Fibroblast of lung (primary cell): ENCODE measurements around the gene NME7. TPM values are rescaled to one million over a fixed set of nuclear protein-coding genes. Genes with fewer than 3 reads are reported as not detected.

Source experiments
- DNase-seq, 2 donors: peaks; one replicate each; pipeline versions ENCODE4 v3.0.0 to v3.0.0-alpha.2; 2010; ENCODE audit warnings: low read depth in 2 of 2
- H2AFZ ChIP-seq: 2 replicates; pipeline ENCODE4 v1.5.1; 2012; ENCODE audit warnings: low read length, control low read depth, inconsistent platforms
- H3K27ac ChIP-seq: 2 replicates; pipeline ENCODE4 v1.5.1; 2011; ENCODE audit warnings: low read length, control low read depth; ENCODE audit not compliant: insufficient read depth
- H3K27me3 ChIP-seq: 2 replicates; pipeline ENCODE4 v1.5.1; 2011; ENCODE audit warnings: mild to moderate bottlenecking, low read length; ENCODE audit not compliant: control insufficient read depth, insufficient read depth
- H3K36me3 ChIP-seq: 2 replicates; pipeline ENCODE4 v1.5.1; 2011; ENCODE audit warnings: low read length; ENCODE audit not compliant: control insufficient read depth, insufficient read depth
- H3K4me1 ChIP-seq: 2 replicates; pipeline ENCODE4 v1.5.1; 2011; ENCODE audit warnings: low read length; ENCODE audit not compliant: control insufficient read depth, insufficient read depth; ENCODE audit errors: extremely low read depth
- H3K4me2 ChIP-seq: 2 replicates; pipeline ENCODE4 v1.5.1; 2011; ENCODE audit warnings: low read length, control low read depth; ENCODE audit not compliant: insufficient read depth; ENCODE audit errors: extremely low read depth
- H3K4me3 ChIP-seq, 4 experiments: fragments of 200-600 bp in 1 of 4; sonication (generic) in 1 of 4; replicated peaks in 1 of 4; 2 replicates each; pipeline ENCODE4 v1.5.1; 2011 to 2016; ENCODE audit warnings: low read length in 4 of 4, low read depth in 3 of 4, mild to moderate bottlenecking in 3 of 4, control low read depth in 2 of 4, inconsistent platforms in 1 of 4, mixed read lengths in 1 of 4; ENCODE audit not compliant: insufficient read depth in 1 of 4; ENCODE audit errors: control extremely low read depth in 1 of 4
- H3K79me2 ChIP-seq: 2 replicates; pipeline ENCODE4 v1.5.1; 2012; ENCODE audit warnings: mild to moderate bottlenecking, low read length, inconsistent platforms; ENCODE audit not compliant: control insufficient read depth, insufficient read depth
- H3K9ac ChIP-seq: 2 replicates; pipeline ENCODE4 v1.5.1; 2011; ENCODE audit warnings: mild to moderate bottlenecking, low read length, control low read depth; ENCODE audit not compliant: insufficient read depth
- H3K9me3 ChIP-seq: 2 replicates; pipeline ENCODE4 v1.5.1; 2012; ENCODE audit warnings: low read depth, low read length; ENCODE audit not compliant: control insufficient read depth, insufficient read depth
- H4K20me1 ChIP-seq: 2 replicates; pipeline ENCODE4 v1.5.1; 2011; ENCODE audit warnings: low read length; ENCODE audit not compliant: control insufficient read depth, insufficient read depth; ENCODE audit errors: extremely low read depth
- CTCF ChIP-seq, 2 donors: IDR thresholded peaks in 1 of 2; conservative IDR thresholded peaks in 1 of 2; 1 replicate in 1 of 2; 2 replicates in 1 of 2; pipeline ENCODE4 v1.5.1; 2011 to 2012; ENCODE audit warnings: low read length in 2 of 2, control low read depth in 1 of 2, inconsistent platforms in 1 of 2, low read depth in 1 of 2, mild to moderate bottlenecking in 1 of 2
- EZH2 ChIP-seq: IDR thresholded peaks from 2 replicates; pipeline ENCODE4 v1.5.1; 2012; ENCODE audit warnings: low read length, control low read depth, mild to moderate bottlenecking; ENCODE audit errors: missing control alignments
- polyA plus RNA-seq, 2 donors: library from polyadenylated mRNA; depleted of rRNA in 1 of 2; stranded (reverse) in 1 of 2; unstranded in 1 of 2; fragments of >200 nt; gene quantifications; 2 replicates each; pipeline ENCODE4 v1.2.1, GENCODE V29; 2011 to 2012; ENCODE audit warnings: missing spikeins in 1 of 2
- total RNA-seq: library from RNA; depleted of rRNA; stranded (reverse); fragments of >200 nt; gene quantifications from 2 replicates; pipeline ENCODE4 v1.2.1, GENCODE V29; 2014

The NME7 gene
- total and polyA plus RNA-seq, 2 donors (not counting 1 experiment from before 2014, with no cell fraction given) = 21.0 to 30.8 TPM

DNA sequence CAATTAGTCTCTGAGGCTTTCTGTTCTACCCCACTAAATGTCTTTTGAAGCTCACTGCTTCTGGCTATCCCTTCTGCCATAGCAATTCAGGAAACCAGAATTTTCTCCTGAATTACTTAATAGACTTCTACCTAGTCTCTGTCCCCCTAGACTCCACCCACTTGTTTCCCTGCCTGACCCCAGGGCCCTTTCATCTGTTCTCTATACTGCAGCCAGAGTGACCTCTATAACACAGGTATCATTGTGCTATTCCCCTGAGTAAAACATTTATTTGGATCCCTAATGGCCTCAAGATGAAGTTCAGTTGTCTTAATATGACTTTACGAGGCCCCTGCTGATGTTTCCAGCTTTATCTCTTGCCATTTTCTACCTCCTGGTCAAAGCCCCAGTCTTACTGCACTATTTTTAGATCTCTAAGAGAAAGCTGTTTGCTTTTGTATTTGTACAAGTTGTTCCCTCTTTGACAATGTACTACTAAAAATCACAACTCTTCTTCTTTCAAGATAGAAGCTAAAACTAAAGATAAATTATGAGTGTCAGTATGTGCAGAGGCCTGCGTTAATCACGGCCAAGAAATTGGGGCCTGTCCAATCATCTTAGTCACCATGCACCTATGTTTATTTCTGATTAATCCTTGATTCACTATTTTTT is 206.6 kb downstream of the NME7 start:
- H4K20me1 ChIP-seq = no peaks in the 10 kb centered on the region
- TF ChIP-seq EZH2 = no peak
- no peak for TF ChIP-seq CTCF (conservative IDR thresholded peaks at IDR 0.05 in 1 of 2, IDR thresholded peaks at IDR 0.05 in 1 of 2; ENCODE audit: low read depth in 1 of 2, low read length in 2 of 2)
- no peaks in the 10 kb centered on the region for H3K36me3 ChIP-seq
- peaks cover 2% of the 10 kb centered on the region for H3K4me1 ChIP-seq
- no peak overlapping the region for H3K4me3 ChIP-seq
- H3K79me2 ChIP-seq = no peaks in the 10 kb centered on the region
- H3K27ac ChIP-seq = no peak overlapping the region
- peak; percentile 8 to 67 for DNase-seq
- H3K9ac ChIP-seq = no peak overlapping the region
- no peak overlapping the region for H2AFZ ChIP-seq
- no peaks in the 10 kb centered on the region for H3K9me3 ChIP-seq
- H3K4me2 ChIP-seq = no peak overlapping the region
- H3K27me3 ChIP-seq = no peaks in the 10 kb centered on the region

DNA sequence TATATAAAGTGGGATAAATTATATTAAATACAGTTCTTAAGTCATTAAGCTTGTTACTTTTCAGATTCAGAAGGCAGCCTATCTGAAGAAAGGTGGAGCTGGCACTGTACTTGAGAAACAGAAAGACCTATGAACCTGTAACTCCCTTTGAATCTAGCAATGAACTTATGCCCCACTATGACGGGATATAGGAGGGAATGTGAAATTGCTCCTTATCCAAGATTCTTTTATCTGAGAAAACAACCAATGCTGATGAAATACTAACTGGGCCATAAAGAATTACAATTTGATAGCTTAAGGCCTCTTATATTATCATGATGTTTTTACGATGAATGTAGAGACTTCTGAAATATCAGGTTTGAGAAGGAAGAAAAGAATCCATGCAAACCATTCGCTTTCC is 211.0 kb downstream of the NME7 start:
- TF ChIP-seq CTCF (conservative IDR thresholded peaks at IDR 0.05 in 1 of 2, IDR thresholded peaks at IDR 0.05 in 1 of 2; ENCODE audit: low read depth in 1 of 2, low read length in 2 of 2) (no peak), EZH2 (no peak)
- Histone ChIP-seq H3K27ac (no peak overlapping the region), H3K4me3 (no peak overlapping the region), H4K20me1 (no peaks in the 10 kb centered on the region), H3K9ac (no peak overlapping the region), H3K9me3 (no peaks in the 10 kb centered on the region), H3K4me1 (no peaks in the 10 kb centered on the region), H3K27me3 (no peaks in the 10 kb centered on the region), H3K36me3 (no peaks in the 10 kb centered on the region), H2AFZ (no peak overlapping the region), H3K79me2 (no peaks in the 10 kb centered on the region), H3K4me2 (no peak overlapping the region)
- DNase-seq = no peak

- no peaks in the 10 kb centered on the region for H3K27me3 ChIP-seq
- no peak overlapping the region for H3K4me2 ChIP-seq
- H3K27ac ChIP-seq = no peak overlapping the region
- H3K4me3 ChIP-seq = no peak overlapping the region
- no peaks in the 10 kb centered on the region for H3K9me3 ChIP-seq
- H3K9ac ChIP-seq = no peak overlapping the region
- H4K20me1 ChIP-seq = no peaks in the 10 kb centered on the region
- H2AFZ ChIP-seq = no peak overlapping the region
- no peak for DNase-seq
- no peaks in the 10 kb centered on the region for H3K79me2 ChIP-seq
- TF ChIP-seq EZH2 (no peak), CTCF (conservative IDR thresholded peaks at IDR 0.05 in 1 of 2, IDR thresholded peaks at IDR 0.05 in 1 of 2; ENCODE audit: low read depth in 1 of 2, low read length in 2 of 2) (no peak)
- H3K4me1 ChIP-seq = no peaks in the 10 kb centered on the region
- no peaks in the 10 kb centered on the region for H3K36me3 ChIP-seq
These were observed 211.9 kb downstream of the NME7 start for GRCh38 chr1:169155675-169156074.
